Spinal cord (tissue), 10 donors: ENCODE data around the gene TUBB4B. TPM values are rescaled to one million over a fixed set of nuclear protein-coding genes. Genes with fewer than 3 reads are reported as not detected.
"Not testable (repeated sequence)": the region's sequence is repeated elsewhere in the genome, so short reads cannot be mapped to it uniquely, and the experiment has no call there.

Experiments used
- DNase-seq, 6 donors: peaks; one replicate each; pipeline versions ENCODE4 v3.0.0 to v3.0.0-alpha.2; 2013 to 2015; ENCODE audit warnings: low spot score in 6 of 6, low read depth in 4 of 6
- H3K27ac ChIP-seq: one replicate; pipeline ENCODE4 v1.5.1; 2013; ENCODE audit warnings: low read depth, low read length, control low read depth
- H3K27me3 ChIP-seq: one replicate; pipeline ENCODE4 v1.6.1; 2013; ENCODE audit warnings: low read length; ENCODE audit not compliant: control insufficient read depth, insufficient read depth
- H3K36me3 ChIP-seq: one replicate; pipeline ENCODE4 v1.6.1; 2013; ENCODE audit warnings: low read length; ENCODE audit not compliant: control insufficient read depth, insufficient read depth
- H3K4me1 ChIP-seq: one replicate; pipeline ENCODE4 v1.6.1; 2013; ENCODE audit warnings: low read length; ENCODE audit not compliant: control insufficient read depth, insufficient read depth
- H3K4me3 ChIP-seq: one replicate; pipeline ENCODE4 v1.5.1; 2013; ENCODE audit warnings: low read depth, low read length, control low read depth
- H3K9me3 ChIP-seq: one replicate; pipeline ENCODE4 v1.6.1; 2013; ENCODE audit warnings: low read length; ENCODE audit not compliant: control insufficient read depth, insufficient read depth
- WGBS: methylation state at CpG from one replicate; pipeline ENCODE4 v1.1.5; 2013; ENCODE audit warnings: missing lambda C conversion rate; ENCODE audit not compliant: insufficient coverage; 5-methylcytosine and 5-hydroxymethylcytosine counted together
- polyA plus RNA-seq, 2 donors: library from polyadenylated mRNA; unstranded; fragments of 120-200 nt; gene quantifications; one replicate each; pipeline ENCODE4 v1.2.1, GENCODE V29; 2013; ENCODE audit not compliant: insufficient read length in 2 of 2
- total RNA-seq, 2 donors: library from RNA; depleted of rRNA in 1 of 2; stranded (reverse); fragments of 120-200 nt in 1 of 2; fragments of >200 nt in 1 of 2; gene quantifications; one replicate each; pipeline versions ENCODE4 v1.2.3 to v1.2.4, GENCODE V29; 2013 to 2014
- donor health status: healthy.

The TUBB4B gene
- total and polyA plus RNA-seq, 4 donors: 152 to 441 (median 342) TPM

DNA sequence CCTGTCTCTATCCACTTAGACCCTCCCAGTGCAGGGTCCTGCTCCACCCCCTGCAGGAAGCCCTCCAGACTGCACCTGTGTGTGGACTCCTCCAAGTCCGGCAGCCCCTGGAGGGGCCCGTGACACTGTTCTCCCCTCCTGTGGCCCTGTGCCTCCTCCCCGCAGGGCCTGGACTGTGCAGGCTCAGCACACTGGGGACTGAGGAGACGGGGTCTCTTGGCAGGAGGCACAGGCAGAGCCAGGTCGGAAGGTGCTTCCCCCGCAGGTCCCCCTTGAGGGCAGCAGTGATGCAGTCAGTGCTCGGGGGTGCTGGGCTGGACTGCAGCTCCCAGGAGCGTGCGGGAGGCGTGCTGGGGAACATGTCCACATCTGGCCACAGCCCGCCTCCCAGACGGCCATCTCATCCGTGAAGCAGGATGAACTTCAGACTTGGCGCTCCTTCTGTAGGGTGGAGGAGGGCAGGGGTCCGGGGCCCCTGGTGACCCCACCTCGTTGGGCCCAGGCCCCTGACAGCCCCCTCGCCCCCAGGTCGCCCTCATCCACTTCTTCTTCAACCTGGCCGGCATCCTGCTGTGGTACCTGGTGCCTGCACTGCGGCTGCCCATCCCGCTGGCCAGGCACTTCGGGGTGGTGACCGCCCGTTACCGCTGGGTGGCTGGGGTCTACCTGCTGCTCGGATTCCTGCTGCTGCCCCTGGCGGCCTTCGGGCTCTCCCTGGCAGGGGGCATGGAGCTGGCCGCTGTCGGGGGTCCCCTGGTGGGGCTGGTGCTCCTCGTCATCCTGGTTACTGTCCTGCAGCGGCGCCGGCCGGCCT is 5.5 kb upstream of the TUBB4B start:
- no peak for DNase-seq
- Histone ChIP-seq H3K9me3 (no peaks in the 10 kb centered on the region), H3K36me3 (peaks cover 43% of the 10 kb centered on the region), H3K4me1 (peaks cover 52% of the 10 kb centered on the region), H3K27me3 (no peaks in the 10 kb centered on the region), H3K27ac (no peak overlapping the region), H3K4me3 (no peak overlapping the region)
- 75% methylated on average over 32 of the region's 35 CpGs for WGBS

DNA sequence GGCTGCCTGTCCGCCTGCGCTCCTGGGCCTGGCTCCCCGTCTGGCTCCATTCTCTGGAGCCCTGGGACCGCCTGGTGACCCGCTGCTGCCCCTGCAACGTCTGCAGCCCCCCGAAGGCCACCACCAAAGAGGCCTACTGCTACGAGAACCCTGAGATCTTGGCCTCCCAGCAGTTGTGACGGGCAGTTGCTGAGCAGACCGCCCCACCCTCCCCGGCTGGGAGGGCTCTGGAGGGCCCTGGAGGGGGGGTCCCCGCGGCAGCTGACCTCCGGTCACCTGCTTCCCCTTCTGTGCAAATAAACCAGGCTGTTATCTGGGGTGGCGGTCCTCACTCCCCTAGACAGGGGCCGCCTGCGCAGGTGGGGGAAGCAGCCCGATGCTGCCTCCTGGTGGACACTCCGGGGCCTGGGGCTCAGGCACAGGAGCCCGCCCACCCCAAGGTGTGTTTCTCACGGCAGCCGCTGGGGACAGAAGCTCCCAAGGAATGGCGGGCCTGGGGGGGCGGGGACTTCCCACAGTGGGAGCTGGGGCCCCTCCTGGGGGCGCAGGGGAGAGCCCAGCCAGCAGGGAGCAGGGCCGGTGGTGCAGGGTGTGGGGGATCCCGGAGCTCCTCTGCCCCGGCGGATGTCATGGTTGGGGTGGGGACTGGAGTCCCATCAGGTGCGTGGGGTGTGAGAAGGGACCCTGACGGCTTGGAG is 4.7 kb upstream of the TUBB4B start:
- no peaks in the 10 kb centered on the region for H3K9me3 ChIP-seq
- WGBS: 14% methylated on average over 28 of the region's 31 CpGs
- H3K36me3 ChIP-seq: peaks cover 43% of the 10 kb centered on the region
- no peaks in the 10 kb centered on the region for H3K27me3 ChIP-seq
- peaks cover 52% of the 10 kb centered on the region for H3K4me1 ChIP-seq
- H3K27ac ChIP-seq: no peak overlapping the region
- peak in 2 of 6 donors; percentile 82 to 83 for DNase-seq
- H3K4me3 ChIP-seq: no peak overlapping the region

DNA sequence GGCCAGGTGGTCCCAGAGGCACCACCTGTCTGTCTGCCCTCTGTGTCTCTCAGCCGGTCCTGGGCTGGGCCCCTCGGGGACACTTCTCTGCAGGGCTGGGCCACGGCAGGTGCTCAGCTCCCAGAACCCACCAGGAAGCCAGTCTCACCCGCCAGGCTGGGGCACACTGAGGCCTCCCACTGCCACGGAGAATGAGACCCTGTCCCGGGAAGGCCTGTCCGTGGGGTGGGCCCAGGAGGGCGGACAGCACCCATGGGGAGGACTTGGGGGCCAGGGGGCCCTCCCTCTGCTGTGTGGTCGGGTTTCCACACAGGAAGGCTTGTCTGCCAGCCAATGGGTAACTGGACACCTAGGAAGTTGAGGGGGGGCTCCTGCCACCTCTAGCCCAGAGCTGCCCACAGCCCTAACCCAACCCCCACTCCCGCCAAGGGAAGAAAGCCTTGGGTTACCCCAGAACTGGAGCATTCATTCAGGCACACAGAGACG is 4.1 kb upstream of the TUBB4B start:
- Histone ChIP-seq H3K4me3 (no peak overlapping the region), H3K27me3 (no peaks in the 10 kb centered on the region), H3K4me1 (peaks cover 54% of the 10 kb centered on the region)

DNA sequence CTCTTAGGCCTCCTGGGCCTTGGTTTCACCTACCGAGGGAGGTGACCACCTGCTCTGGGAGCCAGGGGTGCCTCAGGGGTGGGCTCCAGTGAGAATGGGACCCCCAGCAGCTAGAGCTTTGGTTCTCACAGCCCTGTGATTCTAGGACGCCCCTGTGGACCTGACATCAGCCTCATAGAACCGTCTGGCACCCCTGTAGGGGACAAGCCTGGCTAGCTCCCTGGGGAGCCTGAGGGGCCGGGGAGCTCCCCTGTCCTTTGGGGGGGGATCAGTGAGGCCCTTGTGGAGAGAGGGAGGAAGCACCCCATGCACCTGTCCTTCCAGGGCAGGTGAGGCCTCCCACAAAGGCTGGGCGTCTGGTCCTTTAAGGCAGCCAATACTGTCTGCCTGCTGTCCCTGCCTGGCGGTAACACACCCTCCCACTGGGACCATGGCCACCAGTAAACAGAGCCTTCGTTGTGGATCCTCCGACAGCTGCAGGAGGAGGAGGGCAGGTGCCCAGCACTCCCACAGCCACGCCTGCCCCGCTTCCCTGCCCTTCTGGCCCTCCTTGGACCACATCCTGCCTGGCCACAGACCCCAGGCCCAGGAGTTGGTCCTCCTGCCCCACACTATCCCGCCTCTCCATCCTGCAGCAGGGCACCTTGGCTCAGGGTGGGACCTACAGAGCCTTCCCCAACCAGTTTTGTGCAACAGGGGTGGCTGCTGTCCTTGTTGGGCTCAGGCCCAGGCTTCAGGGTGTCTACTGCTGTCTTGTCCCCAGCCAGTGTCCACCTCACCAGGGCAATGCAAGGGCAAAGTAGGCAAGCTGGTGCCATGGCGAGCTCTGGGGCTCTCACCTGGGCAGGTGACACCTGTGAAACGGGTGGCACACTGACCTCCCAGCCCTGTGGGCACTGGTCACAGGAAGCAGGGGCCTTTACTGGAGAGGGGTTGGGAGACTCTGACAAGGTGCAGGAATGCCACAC is 3.0 kb upstream of the TUBB4B start:
- H3K27me3 ChIP-seq: no peaks in the 10 kb centered on the region
- peaks cover 53% of the 10 kb centered on the region for H3K36me3 ChIP-seq
- WGBS: 50% methylated on average over 12 of the region's 13 CpGs
- peaks cover 65% of the 10 kb centered on the region for H3K4me1 ChIP-seq
- DNase-seq: peak in 2 of 6 donors; percentile 14 to 56
- H3K9me3 ChIP-seq: no peaks in the 10 kb centered on the region
- H3K27ac ChIP-seq: peak overlapping the region; percentile 61
- no peak overlapping the region for H3K4me3 ChIP-seq

More for the DNA sequence above, 4.1 kb upstream of the TUBB4B start:
- no peak for DNase-seq
- Histone ChIP-seq H3K27ac (peak overlapping the region; percentile 58), H3K36me3 (peaks cover 46% of the 10 kb centered on the region), H3K9me3 (no peaks in the 10 kb centered on the region)
- WGBS: 32% methylated on average over 10 of the region's 11 CpGs

DNA sequence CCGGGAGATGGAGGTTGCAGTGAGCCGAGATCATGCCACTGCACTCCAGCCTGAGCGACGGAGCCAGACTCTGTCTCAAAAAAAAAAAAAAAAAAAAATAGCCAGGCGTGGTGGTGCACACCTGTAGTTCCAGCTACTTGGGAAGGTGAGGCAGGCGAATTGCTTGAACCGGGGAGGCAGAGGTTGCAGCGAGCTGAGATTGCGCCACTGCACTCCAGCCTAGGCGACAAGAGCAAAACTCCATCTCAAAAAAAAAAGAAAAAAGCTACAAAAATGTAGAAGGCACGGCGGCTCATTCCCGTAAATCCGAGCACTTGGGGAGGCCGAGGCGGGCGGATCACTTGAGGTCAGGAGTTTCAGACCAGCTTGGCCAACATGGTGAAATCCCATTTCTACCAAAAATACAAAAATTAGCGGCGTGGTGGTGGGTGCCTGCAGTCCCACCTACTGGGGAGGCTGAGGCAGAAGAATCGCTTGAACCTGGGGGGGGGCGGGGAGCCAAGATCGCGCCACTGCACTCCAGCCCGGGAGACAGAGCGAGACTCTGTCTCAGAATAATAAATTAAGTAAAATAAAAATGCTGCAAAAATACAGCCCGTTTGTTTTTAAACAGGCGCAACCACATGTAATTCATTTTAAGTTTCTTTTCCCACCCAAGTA is 1.4 kb upstream of the TUBB4B start:
- H3K4me1 ChIP-seq: peaks cover 81% of the 10 kb centered on the region
- H3K9me3 ChIP-seq, H3K27me3 ChIP-seq, DNase-seq: not testable (repeated sequence)
- WGBS: 47% methylated on average over 3 of the region's 27 CpGs
- H3K36me3 ChIP-seq: peaks cover 64% of the 10 kb centered on the region
- peak overlapping the region; percentile 95 for H3K27ac ChIP-seq
- peak overlapping the region; percentile 61 for H3K4me3 ChIP-seq

DNA sequence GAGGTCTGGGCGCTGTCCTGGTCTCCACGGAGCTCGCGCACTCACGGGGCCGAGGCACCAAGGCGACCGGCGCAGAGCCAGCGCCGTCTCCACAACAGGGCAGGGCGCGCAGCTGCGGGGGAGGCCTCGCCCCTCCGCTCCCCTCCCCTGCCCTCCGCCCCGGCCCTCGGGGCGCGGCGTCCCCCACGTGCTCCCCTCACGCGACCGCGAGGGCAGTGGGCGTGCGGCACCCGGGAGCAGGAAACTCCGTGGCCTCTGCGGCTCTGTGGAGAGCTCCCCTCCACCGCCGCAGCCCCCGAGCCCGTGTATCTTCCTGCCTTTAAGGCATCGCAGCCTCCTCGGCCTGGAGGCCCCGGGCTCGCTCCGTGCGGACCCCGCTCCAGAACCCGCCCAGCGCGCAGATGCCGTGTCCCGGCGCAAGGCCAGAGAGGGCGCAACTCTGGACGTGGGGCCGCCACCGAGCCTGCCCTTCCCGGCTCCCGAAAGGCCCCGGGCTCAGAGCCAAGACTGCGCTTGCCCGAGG is 708 bp upstream of the TUBB4B start:
- H3K27ac ChIP-seq: peak overlapping the region; percentile 95
- peak overlapping the region; percentile 61 for H3K4me3 ChIP-seq
- 0% methylated on average over 58 of the region's 58 CpGs for WGBS
- no peaks in the 10 kb centered on the region for H3K27me3 ChIP-seq
- DNase-seq: peak in 3 of 6 donors; percentile 63 to 91 (median 82)
- H3K4me1 ChIP-seq: peaks cover 84% of the 10 kb centered on the region
- peaks cover 64% of the 10 kb centered on the region for H3K36me3 ChIP-seq
- H3K9me3 ChIP-seq: no peaks in the 10 kb centered on the region

DNA sequence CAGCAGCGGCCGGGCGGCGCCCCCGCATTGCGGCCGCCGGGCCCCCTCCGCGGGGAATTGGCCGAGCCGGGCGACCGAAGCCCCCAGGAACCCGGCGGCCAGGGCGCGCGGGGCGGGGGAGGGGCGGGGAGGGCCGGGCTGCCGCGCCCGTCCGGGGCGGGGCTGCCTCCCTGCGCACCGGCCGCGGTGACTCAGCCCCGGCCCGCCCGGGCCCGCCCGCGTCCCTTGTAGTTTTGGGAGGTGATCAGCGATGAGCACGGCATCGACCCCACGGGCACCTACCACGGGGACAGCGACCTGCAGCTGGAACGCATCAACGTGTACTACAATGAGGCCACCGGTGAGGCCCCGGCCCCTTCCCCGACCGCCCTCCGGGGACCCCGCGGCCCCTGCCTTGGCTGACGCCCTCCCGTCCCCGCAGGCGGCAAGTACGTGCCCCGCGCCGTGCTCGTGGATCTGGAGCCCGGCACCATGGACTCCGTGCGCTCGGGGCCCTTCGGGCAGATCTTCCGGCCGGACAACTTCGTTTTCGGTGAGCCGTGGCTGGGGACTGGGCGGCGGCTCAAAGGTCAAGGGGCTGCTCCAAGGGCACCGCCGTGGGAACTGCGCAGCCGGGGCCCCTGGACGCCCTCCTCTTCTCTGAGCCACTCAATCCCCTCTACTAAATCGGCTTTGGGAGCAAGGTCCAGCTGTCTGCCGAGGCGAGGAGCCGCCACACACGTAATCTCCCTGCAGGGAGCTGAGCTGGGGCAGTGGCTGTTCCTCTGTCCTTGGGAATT is 592 bp downstream of the TUBB4B start:
- DNase-seq: no peak
- peak overlapping the region; percentile 66 for H3K4me3 ChIP-seq
- H3K36me3 ChIP-seq: peaks cover 56% of the 10 kb centered on the region
- H3K9me3 ChIP-seq: no peaks in the 10 kb centered on the region
- H3K4me1 ChIP-seq: peaks cover 74% of the 10 kb centered on the region
- WGBS: under 1% methylated on average over 75 of the region's 83 CpGs
- no peaks in the 10 kb centered on the region for H3K27me3 ChIP-seq
- peak overlapping the region; percentile 33 for H3K27ac ChIP-seq
